Pulmonary artery endothelial cell (primary cell): Measurements from ENCODE around the gene INSIG2. TPM values are rescaled to one million over a fixed set of nuclear protein-coding genes. Genes with fewer than 3 reads are reported as not detected.
A peak's percentile ranks its signal among the peaks of the same experiment; 100 is the strongest.

Experiments
- DNase-seq: peaks from one replicate; pipeline ENCODE4 v3.0.0-alpha.2; 2011; ENCODE audit warnings: low read depth, low spot score
- total RNA-seq: library from RNA; depleted of rRNA; stranded (reverse); fragments of >200 nt; gene quantifications from 2 replicates; pipeline ENCODE4 v1.2.3, GENCODE V29; 2014

Gene INSIG2
- total RNA-seq, 1 donor from 2014 or later, result 23.9 TPM

DNA sequence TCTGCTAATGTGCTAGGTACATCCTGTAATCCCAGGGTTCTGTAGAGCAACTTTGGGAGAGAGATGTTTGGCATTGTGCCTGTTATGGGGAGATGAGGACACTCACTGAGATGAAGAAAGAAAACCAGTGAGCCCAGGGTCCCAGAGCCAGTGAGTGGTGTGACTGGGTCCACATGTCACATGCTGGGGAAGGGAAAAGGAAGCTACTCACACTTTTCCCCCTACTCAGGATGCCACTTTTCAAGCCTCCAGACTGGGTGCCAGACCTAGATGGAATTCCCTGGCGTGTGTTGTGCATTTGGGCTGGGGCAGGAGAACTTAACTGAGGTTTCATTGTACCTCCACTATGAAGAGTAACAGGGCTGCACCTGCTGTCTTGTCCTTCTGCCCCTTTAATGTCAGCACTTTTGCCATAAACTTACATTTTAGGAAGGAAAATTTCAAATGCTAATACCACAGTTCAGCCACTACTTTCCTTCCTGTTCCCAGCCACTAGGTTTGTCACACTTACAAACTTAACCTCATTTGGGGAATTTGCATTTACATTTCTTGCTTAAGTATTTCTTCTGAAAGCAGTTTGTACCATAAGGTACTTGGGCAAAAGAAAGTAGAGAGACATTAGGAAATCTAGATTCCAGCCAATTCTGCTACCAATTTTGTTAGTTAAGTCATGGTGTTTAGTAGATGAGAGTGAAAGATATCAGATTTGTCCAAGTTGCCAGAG is 10.2 kb downstream of the INSIG2 start:
- DNase-seq, result no peak

DNA sequence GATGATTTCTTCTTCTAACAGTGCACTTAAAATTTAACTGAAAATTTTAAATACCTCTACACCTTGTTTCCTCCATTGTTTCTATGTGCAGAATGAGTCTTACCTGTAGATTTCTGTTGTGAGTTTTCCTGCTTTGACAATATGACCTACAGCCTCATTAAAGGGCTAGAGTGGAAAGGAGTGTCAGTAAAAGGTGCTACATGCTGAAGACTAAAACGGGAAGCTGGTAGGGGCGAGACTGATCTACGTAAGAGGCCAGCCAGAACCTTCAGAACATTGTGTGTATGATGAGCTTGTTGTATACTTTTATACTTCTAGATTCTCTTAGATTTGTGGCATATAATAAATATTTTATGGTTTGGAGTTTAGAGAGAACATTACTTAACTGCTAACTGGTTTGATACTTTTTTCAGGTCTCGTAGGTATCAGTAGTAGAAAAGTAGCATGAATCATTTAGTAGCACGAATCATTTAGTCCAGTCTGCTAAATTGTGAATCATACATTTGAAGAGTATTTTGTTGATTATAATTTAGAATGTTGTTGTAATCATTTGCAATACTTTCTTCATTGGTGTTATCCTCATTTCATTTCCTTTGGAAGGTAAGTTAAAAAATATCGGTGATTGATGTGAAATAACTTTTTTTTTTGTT is 14.3 kb downstream of the INSIG2 start:
- DNase-seq, result no peak

DNA sequence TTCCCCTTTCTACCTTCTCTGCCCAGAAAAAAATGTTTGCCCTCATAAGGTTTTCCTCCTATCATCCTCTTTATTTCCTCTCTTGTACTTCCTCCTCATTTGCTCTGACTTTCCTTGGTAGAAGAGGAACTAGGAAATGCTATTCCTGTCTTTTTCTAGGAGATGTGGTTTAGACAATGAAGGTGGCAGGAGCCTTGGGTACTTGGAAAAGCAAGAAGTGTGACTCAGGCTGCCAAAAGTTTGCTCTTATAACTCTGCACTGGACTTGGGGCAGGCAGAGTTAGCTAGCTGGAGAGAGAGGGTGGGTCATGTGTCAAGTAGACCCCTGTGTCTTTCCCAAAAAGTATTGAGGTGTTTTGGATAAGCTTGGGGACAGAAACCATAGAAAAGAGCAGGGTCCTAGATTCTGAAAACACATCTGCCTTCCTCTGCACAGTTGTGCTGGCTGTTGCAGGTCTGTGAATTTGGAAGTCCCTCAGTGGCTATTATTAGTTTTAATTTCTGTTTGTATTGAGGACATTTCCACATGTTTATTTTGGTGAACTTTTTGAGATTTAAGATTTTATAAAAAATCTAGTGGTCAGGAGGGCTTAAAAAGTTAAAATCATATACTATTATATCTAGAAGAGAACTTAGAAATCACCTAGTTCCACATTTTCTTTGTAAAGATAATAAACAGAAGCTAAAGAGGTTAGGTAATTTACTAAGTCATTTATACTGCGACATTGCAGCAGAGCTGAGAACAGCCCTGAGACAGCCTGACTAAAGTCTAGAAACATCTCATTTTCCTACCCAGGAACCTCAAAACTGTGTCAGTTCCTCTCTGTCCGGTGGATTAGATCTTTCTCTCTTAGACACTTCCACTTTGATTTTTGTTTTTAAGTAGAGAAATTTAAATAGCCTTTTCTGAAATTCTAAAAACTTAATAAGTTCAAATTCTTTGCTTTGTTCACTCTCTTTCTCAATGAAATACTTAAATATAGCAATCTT is 16.0 kb downstream of the INSIG2 start:
- no peak for DNase-seq

DNA sequence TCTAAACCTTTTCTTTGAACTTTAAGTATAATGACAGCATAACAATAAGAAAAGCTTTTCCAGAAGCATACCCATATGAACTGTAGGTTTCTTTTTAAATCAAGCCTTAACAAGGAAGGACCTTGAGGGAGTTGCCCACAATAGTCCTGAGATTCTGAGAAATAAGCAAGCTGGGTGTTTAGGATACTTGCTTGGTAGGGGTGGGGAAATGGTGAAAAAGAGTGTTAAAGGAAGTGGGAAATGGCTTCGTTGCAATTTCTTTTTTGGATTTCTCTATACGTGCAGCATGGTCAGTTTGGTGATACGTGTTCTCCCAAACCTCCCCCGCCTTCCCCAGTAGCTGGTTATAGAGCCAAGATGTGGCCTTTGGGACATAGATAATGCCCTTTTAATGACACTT is 17.2 kb downstream of the INSIG2 start:
- DNase-seq, result no peak

DNA sequence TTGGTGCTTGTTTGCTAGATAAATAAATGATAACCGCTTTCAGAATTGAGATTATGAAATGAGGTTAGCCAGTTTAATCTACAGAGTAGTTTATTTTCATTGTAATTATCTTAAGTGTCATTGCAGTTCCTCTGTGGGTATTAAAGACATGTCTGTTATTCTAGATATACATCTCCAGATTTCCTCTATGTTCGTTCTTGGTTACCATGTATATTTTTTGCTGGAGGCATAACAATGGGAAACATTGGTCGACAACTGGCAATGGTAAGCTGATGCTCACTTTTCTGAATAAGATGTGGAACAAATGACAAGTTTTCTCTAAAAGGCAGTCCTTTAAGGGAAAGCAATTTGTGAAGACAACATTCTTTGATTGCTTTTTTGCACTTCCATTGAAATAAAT is 18.7 kb downstream of the INSIG2 start:
- DNase-seq, result no peak

DNA sequence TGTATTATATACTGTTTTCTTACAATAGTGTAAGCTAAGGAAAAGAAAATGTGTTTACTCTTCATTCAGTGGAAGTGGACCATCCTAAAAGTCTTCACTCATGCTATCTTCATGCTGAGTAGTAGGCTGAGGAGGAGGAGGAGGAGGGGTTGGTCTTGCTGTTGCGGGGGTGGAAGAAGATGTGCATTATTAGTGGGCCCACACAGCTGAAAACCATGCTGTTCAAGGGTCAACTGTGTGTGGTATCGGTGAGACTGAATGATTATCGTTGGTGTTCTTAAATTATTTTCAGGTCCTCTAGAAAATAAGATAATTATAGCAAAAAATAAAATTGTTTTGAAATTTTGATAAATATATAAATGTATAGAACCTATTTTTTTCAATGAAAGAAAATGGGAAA is 22.0 kb downstream of the INSIG2 start:
- no peak for DNase-seq

DNA sequence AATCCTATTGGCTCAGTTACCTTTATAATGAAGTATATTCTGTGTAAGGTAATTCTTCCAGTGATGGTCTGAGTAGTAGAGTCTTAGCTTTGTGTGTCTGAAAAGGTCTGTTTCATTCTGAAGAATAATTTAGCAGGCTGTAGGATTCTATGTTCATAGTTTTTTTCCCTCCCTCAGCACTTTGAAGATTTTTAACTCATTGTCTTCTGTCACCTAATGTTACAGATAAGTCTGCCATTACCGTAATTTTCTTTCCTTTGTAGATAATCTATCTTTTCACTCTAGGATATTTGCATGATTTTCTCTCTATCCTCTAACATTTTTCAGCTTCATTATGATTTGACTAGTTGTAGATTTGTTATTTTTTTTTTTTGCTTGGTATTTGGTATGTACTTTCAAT is 22.7 kb downstream of the INSIG2 start:
- no peak for DNase-seq

DNA sequence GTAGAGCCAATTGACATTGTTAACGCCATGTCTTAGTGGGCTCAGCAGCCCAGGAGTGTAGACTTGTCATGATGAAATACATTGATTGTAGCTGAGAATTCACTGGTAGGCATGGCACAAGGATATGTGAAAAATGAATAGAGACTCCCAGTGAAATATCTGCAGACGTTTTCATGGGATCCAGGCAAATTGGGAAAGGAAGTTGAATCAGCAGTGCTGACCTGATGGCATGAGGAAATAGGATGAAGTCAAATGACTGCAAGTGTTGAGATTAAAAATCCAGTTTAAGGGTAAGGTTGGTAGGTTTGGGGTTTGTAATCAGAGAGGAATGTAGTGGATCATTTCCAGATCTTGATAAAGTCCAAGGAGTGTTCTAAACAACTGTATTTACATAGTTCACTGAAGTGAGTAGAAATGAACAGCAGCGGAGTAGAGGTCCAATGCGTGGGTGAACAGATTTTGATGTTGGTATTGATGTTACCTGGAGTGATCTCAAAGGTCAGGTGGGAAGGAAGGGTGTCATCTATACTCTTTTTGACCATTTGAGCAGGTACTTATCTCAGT is 24.6 kb downstream of the INSIG2 start:
- DNase-seq, result peak; percentile 87

DNA sequence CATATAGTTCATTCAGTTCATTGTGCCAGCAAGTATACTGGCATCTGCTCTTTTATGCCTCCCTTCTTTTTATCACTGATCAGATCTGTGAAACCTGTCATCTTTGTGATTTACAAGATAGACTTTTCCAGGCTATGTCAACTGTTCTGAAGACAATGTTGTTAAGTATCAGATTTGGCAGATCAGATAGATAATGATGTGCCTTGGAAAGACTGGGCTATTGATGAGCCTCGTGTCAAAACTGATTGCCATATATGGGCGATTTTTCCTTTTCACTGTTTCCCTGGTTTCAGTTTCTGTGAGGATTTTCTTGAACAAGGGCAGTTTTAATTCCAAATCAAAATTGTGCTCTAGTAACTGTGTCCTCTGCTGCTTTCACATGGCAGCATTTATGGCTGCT is 26.6 kb downstream of the INSIG2 start:
- no peak for DNase-seq

DNA sequence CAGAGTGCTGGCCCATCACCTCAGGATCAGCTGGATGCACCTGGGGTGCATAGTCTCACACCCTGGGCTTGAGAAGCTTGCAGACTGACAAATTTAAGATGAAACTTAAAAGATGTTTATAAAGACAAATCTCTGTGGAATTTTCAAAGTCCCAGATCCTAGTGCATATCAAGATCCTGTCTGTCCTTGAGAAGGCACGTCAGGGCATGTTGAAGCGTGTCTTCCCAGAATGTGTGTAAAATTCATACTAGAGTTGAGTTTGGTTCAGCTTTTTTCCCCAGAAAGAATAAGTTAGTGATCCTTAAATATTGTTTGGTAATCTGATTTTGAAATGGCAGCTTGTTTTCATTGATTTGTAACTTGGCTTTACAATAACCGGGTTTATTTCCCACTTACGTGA is 27.5 kb downstream of the INSIG2 start:
- no peak for DNase-seq

DNA sequence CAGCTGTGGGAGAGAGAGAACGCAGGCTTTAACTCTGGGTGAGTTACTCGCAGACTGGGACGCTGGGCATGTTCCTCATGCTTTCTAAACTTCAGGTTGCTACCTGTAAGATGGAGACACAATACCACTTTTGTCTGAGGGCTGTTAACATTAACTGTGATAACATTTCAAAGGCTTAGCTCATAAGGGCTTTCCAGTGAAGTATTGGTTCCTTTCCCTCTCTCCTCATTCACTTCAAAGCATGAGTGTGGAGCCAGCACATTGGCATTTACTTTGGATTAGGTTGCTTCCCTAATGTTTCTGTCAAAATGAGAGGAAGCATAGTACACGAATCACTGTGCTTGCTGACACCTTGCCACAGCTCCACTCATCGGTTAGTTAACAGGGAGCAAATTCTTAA is 30.2 kb downstream of the INSIG2 start:
- no peak for DNase-seq

DNA sequence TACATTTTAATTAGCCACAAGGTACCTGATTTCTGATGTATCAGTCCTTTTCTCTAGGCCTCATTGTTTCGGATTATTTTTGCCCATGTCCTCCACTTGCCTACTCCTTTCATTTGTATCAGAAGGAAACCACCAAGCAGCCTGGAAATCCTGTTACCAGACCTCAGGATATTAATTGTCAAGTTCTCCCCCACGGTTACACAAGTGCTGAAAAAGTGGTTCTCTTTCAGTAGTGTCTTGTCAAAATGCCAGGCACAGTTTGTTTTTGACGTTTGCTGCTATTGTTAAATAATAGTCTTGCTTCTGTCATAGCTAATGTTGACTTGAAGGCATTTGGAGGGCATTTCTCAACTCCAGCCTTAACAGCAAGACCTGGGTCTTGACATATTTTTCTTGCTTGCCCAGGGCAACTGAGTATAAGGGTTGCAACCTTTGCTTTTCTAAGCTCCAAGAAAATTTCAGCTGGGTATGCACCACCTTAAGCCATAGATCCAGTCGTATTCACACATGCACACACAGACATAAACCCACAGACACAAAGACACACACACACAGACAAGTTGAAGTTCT is 31.0 kb downstream of the INSIG2 start:
- DNase-seq, result peak; percentile 87

DNA sequence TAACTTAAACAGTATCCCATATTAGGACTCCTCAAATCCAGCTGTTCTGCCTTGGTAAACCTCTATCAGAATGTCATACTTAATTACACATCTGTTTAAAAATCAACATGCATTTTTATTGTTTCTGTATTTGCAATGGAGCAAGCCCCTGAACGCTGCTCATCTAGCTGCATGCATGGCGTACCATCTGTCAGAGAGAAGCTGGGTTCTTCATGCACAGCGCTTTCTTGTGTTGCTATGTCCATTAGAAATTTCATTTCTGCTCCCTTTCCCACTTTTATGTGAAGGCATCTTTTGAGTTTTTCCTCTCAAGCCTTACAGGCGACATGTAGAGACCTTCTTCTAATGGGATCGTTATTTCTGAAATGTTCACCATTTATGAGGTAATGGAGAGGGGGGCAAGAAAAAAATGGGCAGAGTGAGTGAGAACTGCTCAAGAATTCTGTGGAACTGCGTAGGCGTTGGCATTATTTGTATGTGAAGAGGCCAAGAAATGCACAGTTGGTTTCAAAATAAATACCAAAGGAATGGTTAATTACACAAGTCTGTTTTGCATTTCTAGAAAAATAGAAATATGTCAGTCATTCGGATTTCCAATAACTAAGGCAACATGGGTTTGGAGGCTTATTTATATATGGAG is 31.6 kb downstream of the INSIG2 start:
- DNase-seq, result no peak

DNA sequence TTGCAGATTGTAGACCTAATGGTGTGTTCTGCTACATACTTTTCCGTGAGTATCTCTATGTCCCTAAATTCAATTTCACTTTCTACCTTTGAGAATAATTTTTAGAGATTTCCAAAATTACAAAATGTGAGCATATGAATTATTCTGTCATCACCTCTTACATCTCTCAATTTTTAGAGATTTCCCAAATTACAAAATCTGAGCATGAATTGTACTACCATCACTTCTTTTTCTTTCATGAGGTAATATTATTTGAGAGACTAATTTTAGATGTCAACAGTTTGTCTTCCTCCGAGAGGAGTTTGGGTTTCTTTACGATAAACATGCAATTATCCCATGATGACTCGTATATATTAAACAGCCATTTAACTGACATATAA is 32.1 kb downstream of the INSIG2 start:
- DNase-seq, result no peak

DNA sequence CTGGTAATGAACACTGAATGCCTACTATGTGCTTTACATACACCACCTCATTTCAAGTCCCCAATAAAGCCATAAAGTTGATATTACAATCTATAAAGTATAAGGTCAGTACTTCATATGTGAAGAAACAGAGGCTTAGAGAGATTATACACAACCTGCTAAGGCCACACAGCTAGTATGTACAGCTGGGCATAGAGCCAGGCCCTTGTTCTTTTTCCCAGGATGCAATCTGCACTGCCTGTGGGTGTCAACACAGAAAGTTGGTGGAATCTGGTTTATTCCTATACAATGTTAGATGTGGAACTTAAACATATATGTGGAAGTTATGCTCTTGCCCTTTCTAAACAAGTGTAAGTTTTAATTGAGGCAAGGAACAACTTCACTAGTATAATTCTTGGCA is 32.8 kb downstream of the INSIG2 start:
- DNase-seq, result no peak

DNA sequence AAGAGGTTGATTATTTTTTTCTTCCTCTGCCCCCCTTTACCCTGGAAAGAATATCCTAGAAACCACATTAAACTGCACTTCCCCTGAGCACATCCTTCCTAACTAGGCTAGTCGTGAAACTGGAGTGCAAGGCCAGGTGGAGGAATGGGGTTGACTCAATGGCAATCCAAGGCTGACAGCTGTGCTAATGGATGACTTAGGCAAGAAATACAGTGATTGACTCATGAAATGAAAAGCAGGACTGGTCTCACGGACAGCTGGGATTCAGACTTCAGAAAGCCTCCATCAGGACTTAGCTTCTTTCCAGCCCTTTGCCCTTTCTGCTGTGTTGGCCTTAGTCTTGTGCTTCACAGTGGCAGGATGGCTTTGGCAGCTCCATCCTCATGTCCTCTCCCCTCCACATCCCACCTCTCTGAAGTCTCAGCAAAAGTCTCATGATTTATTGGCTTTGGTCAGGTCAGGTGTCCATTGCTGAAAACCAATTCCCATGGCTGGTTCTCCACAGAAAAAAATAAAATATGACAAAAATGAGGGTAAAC is 33.8 kb downstream of the INSIG2 start:
- DNase-seq, result no peak

DNA sequence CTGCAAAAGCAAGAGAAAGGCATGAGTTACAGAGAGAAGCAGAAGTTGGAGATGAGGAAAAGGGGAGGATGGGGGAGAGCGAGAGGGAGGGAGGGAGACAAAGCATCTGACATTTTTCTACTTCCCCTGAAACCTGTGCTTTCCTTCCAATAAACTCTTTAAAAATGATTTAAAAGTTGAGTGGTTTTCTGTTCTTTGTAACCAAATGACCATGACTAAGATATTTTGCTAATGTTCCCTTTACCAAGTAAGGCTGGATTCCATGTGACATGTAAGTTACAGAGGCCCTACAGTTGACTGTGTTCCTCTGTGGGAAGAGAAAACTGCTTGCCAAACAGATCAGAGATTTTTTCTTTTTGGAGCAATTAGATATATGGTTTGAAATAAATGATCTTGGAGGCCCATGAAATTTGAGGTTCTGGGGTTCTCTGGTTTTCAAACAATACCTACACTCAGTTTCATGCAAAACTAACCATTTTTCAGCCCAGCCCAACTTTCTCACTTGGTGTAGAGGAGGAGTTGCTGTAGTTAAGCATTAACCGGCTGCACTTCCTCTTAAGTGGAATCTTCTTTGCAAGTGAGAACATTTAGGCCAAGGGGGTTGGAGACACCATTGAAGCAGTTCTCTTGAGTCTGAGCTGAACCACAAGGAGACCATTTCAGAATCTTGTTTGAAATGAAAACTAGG is 34.5 kb downstream of the INSIG2 start:
- DNase-seq, result no peak

DNA sequence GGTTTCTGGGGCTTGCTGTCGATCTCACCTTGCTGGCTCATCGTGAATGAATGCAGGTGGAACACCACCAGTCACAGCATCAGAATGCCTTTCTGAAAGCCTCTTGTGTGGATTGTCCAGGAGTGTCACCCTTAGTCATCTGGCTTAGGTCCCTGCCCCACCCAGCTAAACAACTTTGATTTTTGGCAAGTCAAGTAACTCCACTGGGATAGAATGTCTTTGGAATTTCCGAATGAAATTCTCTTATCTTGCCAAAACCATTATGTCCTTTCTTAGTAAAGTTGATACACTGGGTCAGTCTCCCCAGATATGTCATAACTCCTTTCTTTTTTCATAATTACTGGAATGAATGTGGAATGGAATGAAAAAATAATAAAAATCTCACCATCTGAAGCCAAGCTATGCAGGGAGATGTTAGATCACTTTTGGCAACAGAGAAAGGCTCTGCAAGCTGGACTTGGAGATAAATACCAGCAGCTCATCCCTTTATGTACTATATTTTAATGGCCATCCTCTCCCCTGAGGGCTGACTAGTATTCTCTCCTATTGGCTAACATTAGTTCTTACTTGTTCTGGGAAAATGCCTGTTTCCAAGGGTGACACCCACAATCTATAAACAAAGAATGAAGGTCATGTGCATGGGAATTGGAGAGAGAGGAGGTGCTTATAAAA is 35.4 kb downstream of the INSIG2 start:
- DNase-seq, result peak; percentile 85

DNA sequence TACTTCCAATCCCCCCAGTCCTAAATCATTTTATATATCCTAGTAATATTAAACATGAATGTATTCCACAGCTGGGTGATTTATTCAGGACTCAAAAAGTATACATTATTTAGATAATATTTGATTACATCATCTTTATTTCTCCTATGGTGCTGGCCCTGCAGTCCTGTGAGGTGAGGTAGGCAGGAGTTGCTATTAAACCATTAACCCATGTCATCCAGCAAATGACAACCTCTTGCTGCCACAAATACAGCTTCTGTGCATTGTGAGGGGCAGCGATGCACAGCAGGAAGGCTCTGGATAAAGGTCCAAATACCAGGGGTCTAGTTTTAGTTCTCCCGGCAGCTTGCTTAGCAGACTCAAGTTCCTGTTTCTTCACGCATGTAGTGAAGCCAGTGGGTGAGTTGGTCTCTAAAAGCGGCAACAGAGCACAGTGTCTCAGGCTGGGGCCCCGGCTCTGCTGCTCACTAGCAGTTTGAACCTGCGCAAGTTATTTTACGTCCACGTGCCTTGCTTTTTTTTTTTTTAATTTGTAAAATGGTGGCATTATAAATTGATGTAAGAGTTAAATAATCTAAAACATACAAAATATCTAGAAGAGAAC is 36.1 kb downstream of the INSIG2 start:
- no peak for DNase-seq
